H1 (cell line): ENCODE data around the gene CORO1A. TPM values are rescaled to one million over a fixed set of nuclear protein-coding genes. Genes with fewer than 3 reads are reported as not detected.
"Not testable (repeated sequence)": the region's sequence is repeated elsewhere in the genome, so short reads cannot be mapped to it uniquely, and the experiment has no call there.

Source experiments
- CTCF ChIA-PET: fragments of 300-600 bp; sonication (Branson Sonifier 250); formaldehyde crosslinking; loops from one replicate; lab custom pipeline; 2021; ENCODE audit not compliant: partially characterized antibody; lab: Charles Lee
- POLR2A ChIA-PET: fragments of 300-600 bp; sonication (Branson Sonifier 250); formaldehyde crosslinking; loops from one replicate; lab custom pipeline; 2021; ENCODE audit warnings: inconsistent platforms; ENCODE audit not compliant: partially characterized antibody; lab: Charles Lee
- DNase-seq, 2 experiments: peaks; one replicate each; pipeline versions ENCODE4 v3.0.0 to v3.0.0-alpha.2; 2010 to 2022; ENCODE audit warnings: low spot score in 2 of 2, low read depth in 1 of 2, mixed read lengths in 1 of 2
- FAIRE-seq: peaks from 2 replicates; lab custom pipeline; 2011; peaks lifted over from hg19 to GRCh38; lab: Jason Lieb, UNC
- H2AFZ ChIP-seq: 2 replicates; pipeline ENCODE4 v1.8.1; 2012; ENCODE audit warnings: low read length, inconsistent platforms
- H2AK5ac ChIP-seq: 2 replicates; pipeline ENCODE4 v1.6.1; 2013; ENCODE audit warnings: low read depth, low read length
- H2BK120ac ChIP-seq: replicated peaks from 2 replicates; pipeline ENCODE3; 2013; ENCODE audit warnings: low read depth, low read length, inconsistent platforms
- H2BK12ac ChIP-seq: 2 replicates; pipeline ENCODE4 v1.6.1; 2013; ENCODE audit warnings: low read depth, low read length
- H2BK15ac ChIP-seq: 2 replicates; pipeline ENCODE4 v1.6.1; 2013; ENCODE audit warnings: low read length
- H2BK20ac ChIP-seq: 2 replicates; pipeline ENCODE4 v1.6.1; 2013; ENCODE audit warnings: low read length
- H2BK5ac ChIP-seq: 2 replicates; pipeline ENCODE4 v1.6.1; 2013; ENCODE audit warnings: low read depth, low read length
- H3K14ac ChIP-seq: 2 replicates; pipeline ENCODE4 v1.6.1; 2013; ENCODE audit warnings: inconsistent platforms; ENCODE audit not compliant: insufficient read length
- H3K18ac ChIP-seq: 2 replicates; pipeline ENCODE4 v1.6.1; 2013; ENCODE audit warnings: low read length; ENCODE audit errors: extremely low read depth
- H3K23ac ChIP-seq: 2 replicates; pipeline ENCODE4 v1.6.1; 2013; ENCODE audit warnings: inconsistent platforms; ENCODE audit not compliant: insufficient read length
- H3K23me2 ChIP-seq: 2 replicates; pipeline ENCODE4 v1.6.1; 2013; ENCODE audit warnings: low read depth, low read length
- H3K27ac ChIP-seq: 2 replicates; pipeline ENCODE4 v1.6.1; 2011; ENCODE audit warnings: low read depth, low read length, inconsistent platforms
- H3K27me3 ChIP-seq, 4 experiments: replicated peaks in 1 of 4; 1 replicate in 1 of 4; 2 replicates in 3 of 4; pipeline versions ENCODE4 v1.6.1 to v1.8.1; 2011 to 2013; ENCODE audit warnings: low read length in 3 of 4, mild to moderate bottlenecking in 3 of 4, inconsistent platforms in 2 of 4, mixed read lengths in 2 of 4, moderate library complexity in 1 of 4; ENCODE audit not compliant: control insufficient read depth in 3 of 4, insufficient read depth in 3 of 4; ENCODE audit errors: extremely low read depth in 1 of 4
- H3K36me3 ChIP-seq, 4 experiments: 2 replicates each; pipeline versions ENCODE4 v1.6.1 to v1.8.1; 2011 to 2013; ENCODE audit warnings: mild to moderate bottlenecking in 4 of 4, low read length in 3 of 4, moderate library complexity in 2 of 4, control low read depth in 1 of 4, inconsistent platforms in 1 of 4; ENCODE audit not compliant: insufficient read depth in 4 of 4, control insufficient read depth in 2 of 4
- H3K4ac ChIP-seq: replicated peaks from 2 replicates; pipeline ENCODE3; 2013; ENCODE audit warnings: low read length, low read depth, mixed read lengths, inconsistent platforms; ENCODE audit not compliant: insufficient read length
- H3K4me1 ChIP-seq, 4 experiments: replicated peaks in 1 of 4; 1 replicate in 1 of 4; 2 replicates in 3 of 4; pipeline versions ENCODE4 v1.6.1 to v1.8.1; 2011 to 2013; ENCODE audit warnings: low read length in 3 of 4, inconsistent platforms in 2 of 4, mixed read lengths in 1 of 4; ENCODE audit not compliant: insufficient read depth in 4 of 4, control insufficient read depth in 3 of 4
- H3K4me2 ChIP-seq, 2 experiments: 2 replicates each; pipeline versions ENCODE4 v1.6.1 to v1.8.1; 2011 to 2013; ENCODE audit warnings: low read depth in 2 of 2, low read length in 2 of 2, control low read depth in 1 of 2, inconsistent platforms in 1 of 2, mild to moderate bottlenecking in 1 of 2; ENCODE audit not compliant: insufficient read depth in 1 of 2
- H3K4me3 ChIP-seq, 4 experiments: fragments of 200-600, 300-600 bp in 1 of 4; sonication (generic), shearing (Covaris generic), sonication (Bioruptor Twin) in 1 of 4; 2 replicates each; pipeline versions ENCODE4 v1.5.1 to v1.8.1; 2011 to 2016; ENCODE audit warnings: low read length in 4 of 4, low read depth in 3 of 4, control low read depth in 2 of 4, inconsistent platforms in 2 of 4, mild to moderate bottlenecking in 2 of 4, mixed read lengths in 1 of 4, moderate library complexity in 1 of 4; ENCODE audit not compliant: insufficient read depth in 2 of 4; ENCODE audit errors: extremely low read depth in 1 of 4
- H3K56ac ChIP-seq: replicated peaks from 2 replicates; pipeline ENCODE3; 2013; ENCODE audit warnings: low read depth, mild to moderate bottlenecking, mixed read lengths, low read length, inconsistent platforms; ENCODE audit not compliant: insufficient read length
- H3K79me1 ChIP-seq: 2 replicates; pipeline ENCODE4 v1.6.1; 2013; ENCODE audit warnings: low read depth, low read length, control low read depth
- H3K79me2 ChIP-seq, 2 experiments: 2 replicates each; pipeline versions ENCODE4 v1.6.1 to v1.8.1; 2012 to 2013; ENCODE audit warnings: low read length in 2 of 2, mild to moderate bottlenecking in 2 of 2, inconsistent platforms in 1 of 2; ENCODE audit not compliant: insufficient read depth in 2 of 2, control insufficient read depth in 1 of 2
- H3K9ac ChIP-seq, 4 experiments: replicated peaks in 1 of 4; 1 replicate in 1 of 4; 2 replicates in 3 of 4; pipeline versions ENCODE4 v1.6.1 to v1.8.1; 2011 to 2013; ENCODE audit warnings: low read depth in 3 of 4, low read length in 3 of 4, control low read depth in 2 of 4, mild to moderate bottlenecking in 2 of 4, moderate library complexity in 2 of 4, inconsistent platforms in 1 of 4; ENCODE audit errors: extremely low read depth in 1 of 4
- H3K9me3 ChIP-seq, 2 experiments: 2 replicates each; pipeline versions ENCODE4 v1.6.1 to v1.8.1; 2012 to 2013; ENCODE audit warnings: mild to moderate bottlenecking in 2 of 2, moderate library complexity in 2 of 2, control low read depth in 1 of 2, inconsistent platforms in 1 of 2, low read depth in 1 of 2, low read length in 1 of 2, mixed read lengths in 1 of 2; ENCODE audit not compliant: insufficient read depth in 2 of 2
- H4K20me1 ChIP-seq, 2 experiments: replicated peaks in 1 of 2; 2 replicates each; pipeline versions ENCODE3 to v1.8.1; 2011 to 2013; ENCODE audit warnings: inconsistent platforms in 2 of 2, low read length in 2 of 2, mild to moderate bottlenecking in 1 of 2; ENCODE audit not compliant: insufficient read depth in 2 of 2, control insufficient read depth in 1 of 2
- H4K5ac ChIP-seq: 2 replicates; pipeline ENCODE4 v1.6.1; 2013; ENCODE audit warnings: low read length, low read depth, mixed read lengths, inconsistent platforms; ENCODE audit not compliant: insufficient read length
- H4K8ac ChIP-seq: 2 replicates; pipeline ENCODE4 v1.8.0; 2013; ENCODE audit warnings: mild to moderate bottlenecking, moderate library complexity, low read length, inconsistent platforms; ENCODE audit not compliant: insufficient read depth; ENCODE audit errors: extremely low read depth
- H4K91ac ChIP-seq: replicated peaks from 2 replicates; pipeline ENCODE3; 2013; ENCODE audit warnings: low read length, mixed read lengths, inconsistent platforms; ENCODE audit not compliant: insufficient read length
- WGBS, 2 experiments: shearing (Covaris generic) in 1 of 2; methylation state at CpG; one replicate each; pipeline versions ENCODE4 v1.1.6 to v1.1.7; 2013 to 2015; ENCODE audit warnings: low lambda C conversion rate in 2 of 2, mixed read lengths in 2 of 2, inconsistent platforms in 1 of 2, low coverage in 1 of 2, missing lambda C conversion rate in 1 of 2; ENCODE audit not compliant: insufficient replicate concordance in 2 of 2, insufficient coverage in 1 of 2, insufficient read length in 1 of 2; ENCODE audit errors: extremely low coverage in 1 of 2, missing lambda C conversion rate in 1 of 2; 5-methylcytosine and 5-hydroxymethylcytosine counted together
- polyA plus RNA-seq, 7 experiments: library from polyadenylated mRNA; depleted of rRNA in 3 of 7; stranded (reverse) in 5 of 7; unstranded in 2 of 7; fragments of >200 nt in 5 of 7; fragments of 200-250 nt in 2 of 7; gene quantifications; 1 replicate in 5 of 7; 2 replicates in 1 of 7; 4 replicates in 1 of 7; pipeline versions ENCODE4 v1.2.1 to v1.2.3, GENCODE V29; 2011 to 2013; ENCODE audit warnings: missing spikeins in 2 of 7, mixed read lengths in 2 of 7
- total RNA-seq: library from RNA; stranded (reverse); fragmentation: NEBNext Ultra II Directional; extraction: Animal tissue kit (Norgen Biotek cat#: 25700); gene quantifications from 2 replicates; pipeline ENCODE4 v1.2.1, GENCODE V29; 2021

The CORO1A gene
- total and polyA plus RNA-seq, 2 of the 8 experiments (the other 6 are each of a cell fraction or from before 2014, with no cell fraction given), result 10.9 to 11.7 TPM

DNA sequence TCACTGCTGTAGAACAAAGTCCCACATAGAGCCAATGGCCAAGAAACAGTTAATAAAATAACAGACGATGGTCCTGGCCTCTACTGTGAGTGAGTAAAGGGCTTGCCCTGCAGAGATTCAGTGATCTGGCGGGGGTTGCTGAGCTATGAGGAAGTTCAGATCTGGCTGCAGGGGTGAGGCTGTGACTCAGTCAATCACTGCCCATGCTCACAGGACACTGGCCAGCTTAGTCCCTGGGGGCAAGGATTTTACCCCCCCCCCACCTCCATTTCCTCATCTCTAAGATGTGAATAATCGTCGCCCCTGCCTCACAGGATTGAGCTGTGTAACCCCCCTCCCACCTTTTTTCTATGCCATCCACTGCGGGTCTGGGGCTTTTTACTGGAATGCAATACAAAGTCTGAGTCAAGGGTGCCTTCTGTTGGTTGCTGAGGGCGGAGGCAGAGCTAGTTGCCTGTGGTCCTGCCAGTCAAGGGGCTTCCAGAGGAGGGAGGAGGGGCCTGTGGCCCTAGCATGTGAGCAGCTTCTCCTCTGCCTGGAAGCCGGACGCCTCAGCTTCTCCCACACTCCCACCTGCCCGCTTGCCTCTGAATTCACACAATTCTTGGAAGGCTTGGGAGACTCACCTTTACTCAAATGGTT, 23.8 kb downstream of the CORO1A start:
- H2BK12ac ChIP-seq, POLR2A ChIA-PET: not testable (repeated sequence)
- FAIRE-seq, result peak; percentile 83

DNA sequence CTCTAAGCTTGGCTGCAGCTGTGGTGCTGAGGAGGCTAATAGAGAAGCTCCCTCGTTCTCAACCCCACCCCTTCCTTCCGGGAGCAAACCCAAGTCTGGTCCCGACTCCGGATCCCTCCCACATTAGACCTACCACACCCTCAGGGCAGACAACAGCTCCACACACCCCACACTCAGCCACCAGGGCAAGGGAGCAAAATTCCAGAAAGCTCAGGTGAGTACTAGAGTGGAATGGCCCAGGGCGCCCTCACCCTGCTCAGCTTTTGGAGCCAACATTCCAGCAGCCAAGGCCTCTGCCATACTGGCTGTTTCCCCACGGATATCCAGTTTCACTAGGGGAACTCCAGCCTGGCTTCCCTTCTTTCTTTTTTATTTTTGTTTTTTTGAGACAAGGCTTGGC, 25.6 kb downstream of the CORO1A start:
- H3K56ac ChIP-seq, H2AFZ ChIP-seq, H4K20me1 ChIP-seq, H4K8ac ChIP-seq, H2BK20ac ChIP-seq, H2BK120ac ChIP-seq, CTCF ChIA-PET, H3K4me2 ChIP-seq, H3K18ac ChIP-seq, H3K4ac ChIP-seq, H4K5ac ChIP-seq, H2BK12ac ChIP-seq, H2BK15ac ChIP-seq, DNase-seq, H3K79me2 ChIP-seq, H2BK5ac ChIP-seq, H3K27me3 ChIP-seq, FAIRE-seq, H3K4me3 ChIP-seq, H4K91ac ChIP-seq, H3K9ac ChIP-seq, H2AK5ac ChIP-seq, H3K27ac ChIP-seq, H3K36me3 ChIP-seq, H3K79me1 ChIP-seq, H3K23me2 ChIP-seq, H3K4me1 ChIP-seq, H3K23ac ChIP-seq, H3K9me3 ChIP-seq, POLR2A ChIA-PET, H3K14ac ChIP-seq: not testable (repeated sequence)
- no CpG with 5 or more reads among the region's 6 CpGs for WGBS, 2 experiments

More for the DNA sequence above, 23.8 kb downstream of the CORO1A start:
- CTCF ChIA-PET, H2BK5ac ChIP-seq, H4K5ac ChIP-seq, H2BK15ac ChIP-seq, H3K18ac ChIP-seq, H4K8ac ChIP-seq, H3K79me1 ChIP-seq, H3K27me3 ChIP-seq, H3K4me2 ChIP-seq, H3K4me1 ChIP-seq, H2AK5ac ChIP-seq, H3K14ac ChIP-seq, H2AFZ ChIP-seq, H2BK20ac ChIP-seq, H3K23ac ChIP-seq, H2BK120ac ChIP-seq, H4K91ac ChIP-seq, H3K4me3 ChIP-seq, H3K9me3 ChIP-seq, H3K23me2 ChIP-seq, H3K56ac ChIP-seq, H3K9ac ChIP-seq, DNase-seq, H3K4ac ChIP-seq, H3K27ac ChIP-seq, H3K79me2 ChIP-seq, H4K20me1 ChIP-seq, H3K36me3 ChIP-seq: not testable (repeated sequence)
- no CpG with 5 or more reads among the region's 9 CpGs for WGBS, 2 experiments
